ENCODE results near the gene KLHL35.
"Not testable (repeated sequence)": the region's sequence is repeated elsewhere in the genome, so short reads cannot be mapped to it uniquely, and the experiment has no call there.

The KLHL35 gene

GRCh38 chr11:75388386-75389275 is 44.4 kb downstream of the KLHL35 start:
- peak; percentile 77 for DNase-seq (ENCODE audit: low spot score)

DNA sequence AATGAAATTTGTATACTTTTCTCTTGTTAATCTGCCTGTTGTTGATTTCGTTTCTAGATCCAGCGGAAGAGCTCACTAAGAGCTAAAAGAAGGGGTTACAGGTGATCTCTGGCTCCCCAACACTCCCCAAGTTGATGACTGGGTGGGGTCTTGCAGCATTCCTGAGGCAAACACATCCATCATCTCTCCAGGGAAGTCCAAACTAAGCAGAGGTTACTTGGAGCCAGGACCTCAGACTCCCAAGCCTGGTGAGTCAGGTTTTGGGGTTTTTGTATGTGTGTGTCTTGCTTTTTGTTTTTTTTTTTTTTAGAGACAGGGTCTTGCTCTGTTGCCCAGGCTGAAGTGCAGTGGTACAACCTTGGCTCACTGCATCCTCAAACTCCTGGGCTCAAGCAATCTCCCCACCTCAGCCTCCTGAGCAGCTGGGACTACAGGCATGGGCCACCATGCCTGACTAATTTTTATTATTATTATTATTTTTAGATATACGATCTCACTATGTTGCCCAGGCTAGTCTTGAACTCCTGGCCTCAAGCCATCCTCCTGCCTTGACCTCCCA is 45.2 kb downstream of the KLHL35 start:
- DNase-seq (ENCODE audit: low spot score), result no peak

GRCh38 chr11:75386942-75387630 is 45.9 kb downstream of the KLHL35 start:
- DNase-seq (ENCODE audit: low spot score), result peak; percentile 69

GRCh38 chr11:75384438-75385080 is 48.4 kb downstream of the KLHL35 start:
- DNase-seq (ENCODE audit: low spot score), result peak; percentile 68

GRCh38 chr11:75383246-75383645 is 49.8 kb downstream of the KLHL35 start:
- no peak for DNase-seq (ENCODE audit: low spot score)

DNA sequence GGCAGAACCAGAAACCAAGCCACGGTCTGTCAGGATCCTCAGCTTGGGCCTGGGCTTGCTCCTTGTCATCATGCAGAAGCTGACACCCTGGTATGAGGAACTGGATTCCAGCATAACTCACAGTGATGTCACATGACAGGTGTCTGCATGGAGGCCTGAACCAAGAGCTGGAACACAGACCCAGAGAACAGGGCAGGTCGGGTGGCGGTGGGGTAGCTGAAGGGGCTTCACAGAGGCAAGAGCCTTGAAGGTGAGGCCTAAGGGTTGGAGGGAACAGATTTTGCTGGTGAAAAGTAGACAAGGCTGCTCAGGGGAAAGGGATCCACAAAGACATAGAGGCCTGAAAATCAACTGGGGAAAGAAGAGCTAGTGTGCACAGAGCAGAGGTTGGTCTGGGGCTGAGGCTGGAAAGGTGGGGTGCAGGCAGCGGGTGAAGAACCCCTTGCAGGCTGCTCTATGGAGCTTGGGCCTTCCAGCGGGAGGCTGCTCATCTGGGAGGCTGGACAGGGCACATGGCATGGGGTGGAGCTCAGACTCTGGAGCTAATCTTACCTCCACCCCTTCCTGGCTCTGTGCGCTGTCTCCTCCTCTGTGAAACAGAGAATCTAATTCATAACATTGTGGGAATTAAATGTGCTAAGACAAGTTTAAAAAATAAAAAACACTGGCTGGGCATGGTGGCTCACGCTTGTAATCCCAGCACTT is 52.1 kb downstream of the KLHL35 start:
- peak; percentile 78 for DNase-seq (ENCODE audit: low spot score)

- DNase-seq (ENCODE audit: low spot score), result no peak
Measured at GRCh38 chr11:75380245-75380644, 52.8 kb downstream of the KLHL35 start.

- not testable (repeated sequence) for DNase-seq (ENCODE audit: low spot score)
Measured at GRCh38 chr11:75378776-75379175, 54.2 kb downstream of the KLHL35 start.

GRCh38 chr11:75376175-75376574 is 56.8 kb downstream of the KLHL35 start:
- no peak for DNase-seq (ENCODE audit: low spot score)

- no peak for DNase-seq (ENCODE audit: low spot score)
Measured at GRCh38 chr11:75375626-75376025, 57.4 kb downstream of the KLHL35 start.

- DNase-seq (ENCODE audit: low spot score), result no peak
Measured at GRCh38 chr11:75374646-75375045, 58.4 kb downstream of the KLHL35 start.

DNA sequence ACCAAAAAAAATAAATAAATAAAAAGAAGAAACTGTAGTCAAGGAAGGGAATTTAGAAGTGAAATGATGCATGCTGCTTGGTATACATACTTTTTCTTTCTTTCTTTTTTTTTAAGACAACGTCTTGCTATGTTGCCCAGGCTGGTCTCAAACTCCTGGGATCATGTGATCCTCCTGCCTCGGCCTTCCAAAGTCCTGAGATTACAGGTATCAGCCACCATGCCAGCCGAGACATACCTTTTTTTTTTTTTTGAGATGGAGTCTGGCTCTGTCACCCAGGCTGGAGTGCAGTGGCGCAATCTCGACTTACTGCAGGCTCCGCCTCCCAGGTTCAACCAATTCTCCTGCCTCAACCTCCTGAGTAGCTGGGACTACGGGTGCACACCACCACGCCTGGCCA is 59.8 kb downstream of the KLHL35 start:
- DNase-seq (ENCODE audit: low spot score), result no peak
